ENCODE data around the gene HM13. TPM values are rescaled to one million over a fixed set of nuclear protein-coding genes. Genes with fewer than 3 reads are reported as not detected.
A peak's percentile ranks its signal among the peaks of the same experiment; 100 is the strongest.

Gene HM13
- total and polyA plus RNA-seq, 3 donors from 2014 or later, result 68.7 to 97.5 (median 86.7) TPM

DNA sequence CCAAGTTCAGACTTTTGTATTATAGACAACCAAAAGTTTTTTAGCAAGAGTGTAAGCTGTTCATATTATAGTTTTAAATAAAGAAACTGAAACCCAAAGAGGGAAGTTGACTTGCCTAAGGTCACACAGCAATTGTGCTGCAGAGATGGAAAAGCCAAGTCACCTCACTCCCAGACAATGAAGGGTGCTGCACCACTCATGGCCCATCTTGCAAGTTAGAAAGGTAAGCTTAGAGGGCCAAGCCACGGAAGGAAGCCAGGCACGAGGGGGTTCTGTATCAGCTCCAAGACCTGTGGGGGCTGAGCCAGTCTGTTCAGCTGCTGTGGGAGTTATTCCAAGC is 40.2 kb upstream of the HM13 start:
- WGBS, 2 donors, result 48 to 61% methylated on average over 2 of the region's 2 CpGs
- H3K36me3 ChIP-seq (ENCODE audit: low read depth, missing control alignments), result no peaks in the 10 kb centered on the region
- intact Hi-C loops (cut with DNase I; ENCODE audit: low total_unique reads), result no loop called here
- no peak overlapping the region for H3K4me3 ChIP-seq
- TF ChIP-seq, protein P1, sequence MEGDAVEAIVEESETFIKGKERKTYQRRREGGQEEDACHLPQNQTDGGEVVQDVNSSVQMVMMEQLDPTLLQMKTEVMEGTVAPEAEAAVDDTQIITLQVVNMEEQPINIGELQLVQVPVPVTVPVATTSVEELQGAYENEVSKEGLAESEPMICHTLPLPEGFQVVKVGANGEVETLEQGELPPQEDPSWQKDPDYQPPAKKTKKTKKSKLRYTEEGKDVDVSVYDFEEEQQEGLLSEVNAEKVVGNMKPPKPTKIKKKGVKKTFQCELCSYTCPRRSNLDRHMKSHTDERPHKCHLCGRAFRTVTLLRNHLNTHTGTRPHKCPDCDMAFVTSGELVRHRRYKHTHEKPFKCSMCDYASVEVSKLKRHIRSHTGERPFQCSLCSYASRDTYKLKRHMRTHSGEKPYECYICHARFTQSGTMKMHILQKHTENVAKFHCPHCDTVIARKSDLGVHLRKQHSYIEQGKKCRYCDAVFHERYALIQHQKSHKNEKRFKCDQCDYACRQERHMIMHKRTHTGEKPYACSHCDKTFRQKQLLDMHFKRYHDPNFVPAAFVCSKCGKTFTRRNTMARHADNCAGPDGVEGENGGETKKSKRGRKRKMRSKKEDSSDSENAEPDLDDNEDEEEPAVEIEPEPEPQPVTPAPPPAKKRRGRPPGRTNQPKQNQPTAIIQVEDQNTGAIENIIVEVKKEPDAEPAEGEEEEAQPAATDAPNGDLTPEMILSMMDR (IDR thresholded peaks at IDR 0.05), result no peak
- no peak for TF ChIP-seq POLR2A (IDR thresholded peaks at IDR 0.05)
- H3K4me1 ChIP-seq, result peaks cover 25% of the 10 kb centered on the region
- no peaks in the 10 kb centered on the region for H3K9me3 ChIP-seq
- no peak overlapping the region for H3K27ac ChIP-seq
- DNase-seq, result no peak
- H3K27me3 ChIP-seq, result no peaks in the 10 kb centered on the region

DNA sequence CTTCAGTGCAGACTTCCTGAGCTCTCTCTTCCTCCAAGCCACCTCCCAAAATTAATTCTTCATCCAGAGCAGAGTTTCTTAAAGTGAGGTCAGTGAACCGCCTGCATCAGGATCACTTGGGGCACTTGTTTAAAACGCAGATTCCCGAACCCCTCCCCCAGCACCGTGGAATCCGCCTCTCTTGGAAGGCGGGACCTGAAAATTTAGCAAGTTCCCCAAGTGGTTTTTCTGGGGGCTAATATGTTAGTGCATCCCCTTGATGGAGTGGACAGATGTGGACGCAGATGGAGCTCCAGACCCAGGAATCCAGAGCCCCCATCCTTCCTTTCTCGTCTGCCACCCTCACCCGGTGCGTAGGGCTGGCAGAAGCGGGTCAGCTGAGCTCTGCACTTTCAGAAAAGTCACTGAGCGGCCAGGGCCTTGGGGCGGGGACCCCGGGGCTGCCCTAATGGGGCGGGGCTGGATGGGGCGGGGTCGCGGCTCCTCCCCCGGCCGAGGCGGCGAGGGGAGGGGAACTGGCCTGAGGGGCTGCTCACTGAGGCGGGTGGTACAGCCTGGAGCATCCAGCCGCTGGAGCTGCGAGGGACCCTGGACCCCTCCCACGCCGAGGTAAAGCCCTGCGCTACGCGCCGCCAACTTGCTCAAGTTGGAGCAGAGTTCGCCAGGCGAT is 39.3 kb upstream of the HM13 start, which contains the start of the genes DEFB124 and REM1:
DEFB124 (minus strand) TSS at position 370 of the 670 bp plus-strand sequence. CDS start 2,114 bp downstream, outside the sequence.
REM1 (plus strand) TSS at position 531 of the 670 bp plus-strand sequence. CDS start 1,158 bp downstream, outside the sequence.
- Histone ChIP-seq H3K27ac (peak within 1 kb of the TSS; percentile 82 to 88), H3K36me3 (ENCODE audit: low read depth, missing control alignments) (no peaks in the 10 kb centered on the region), H3K9me3 (no peaks in the 10 kb centered on the region), H3K4me3 (peak within 1 kb of the TSS; percentile 56 to 68), H3K27me3 (no peaks in the 10 kb centered on the region), H3K4me1 (peaks cover 25% of the 10 kb centered on the region)
- intact Hi-C loops (cut with DNase I; ENCODE audit: low total_unique reads), result no loop called here
- no peak for TF ChIP-seq POLR2A (IDR thresholded peaks at IDR 0.05)
- TF ChIP-seq, protein P1 (IDR thresholded peaks at IDR 0.05), result no peak
- DNase-seq, result peak; percentile 28
- 2 to 5% methylated on average over 6 to 22 of the region's 33 CpGs for WGBS, 2 donors

DNA sequence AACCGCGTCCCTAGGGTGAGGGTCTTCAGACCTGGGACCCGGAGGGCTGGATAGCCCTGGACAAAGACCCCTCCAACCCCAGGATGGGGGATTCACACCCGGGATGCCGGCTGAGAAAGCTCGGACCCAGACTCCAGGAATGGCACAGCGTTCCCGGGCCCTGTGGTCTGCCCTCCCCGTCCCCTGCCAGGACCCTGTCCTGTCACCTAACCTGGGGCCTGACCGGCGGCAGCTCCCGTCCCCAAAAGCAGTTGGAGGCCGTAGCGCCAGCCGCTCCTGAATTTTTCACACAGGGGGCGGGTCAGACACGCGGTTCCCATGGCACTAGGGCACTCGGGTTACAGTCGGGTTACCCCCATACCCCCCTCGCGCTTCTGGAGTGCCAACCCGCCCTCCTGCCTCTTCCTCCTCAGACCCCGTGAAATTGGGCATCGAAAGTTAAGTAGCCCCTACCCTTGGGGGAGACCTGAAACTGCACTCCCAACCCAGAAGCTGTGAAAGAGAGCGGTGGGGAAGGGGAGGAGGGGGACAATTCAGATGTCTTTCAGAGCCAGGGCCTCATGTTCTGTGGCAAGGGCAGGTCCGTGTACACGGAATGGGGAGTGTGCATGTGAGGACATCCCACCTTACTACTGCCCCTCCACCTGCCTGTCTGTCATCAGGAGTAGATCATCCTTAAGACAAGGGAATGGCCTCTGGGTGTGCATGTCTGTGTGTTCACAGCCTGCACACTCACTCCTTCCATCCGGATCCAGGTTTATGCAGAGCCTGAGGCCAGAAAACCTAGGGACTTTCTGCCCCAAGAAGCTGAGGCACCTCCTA is 38.6 kb upstream of the HM13 start:
- Histone ChIP-seq H3K4me3 (peak overlapping the region; percentile 56 to 68), H3K27me3 (no peaks in the 10 kb centered on the region), H3K4me1 (peaks cover 25% of the 10 kb centered on the region), H3K9me3 (no peaks in the 10 kb centered on the region), H3K27ac (peak overlapping the region; percentile 82 to 88), H3K36me3 (ENCODE audit: low read depth, missing control alignments) (no peaks in the 10 kb centered on the region)
- no peak for DNase-seq
- TF ChIP-seq, protein P1 (IDR thresholded peaks at IDR 0.05), result no peak
- TF ChIP-seq POLR2A (IDR thresholded peaks at IDR 0.05), result no peak
- WGBS, 2 donors, result 3 to 7% methylated on average over 18 to 29 of the region's 29 CpGs
- intact Hi-C loops (cut with DNase I; ENCODE audit: low total_unique reads), result no loop called here

DNA sequence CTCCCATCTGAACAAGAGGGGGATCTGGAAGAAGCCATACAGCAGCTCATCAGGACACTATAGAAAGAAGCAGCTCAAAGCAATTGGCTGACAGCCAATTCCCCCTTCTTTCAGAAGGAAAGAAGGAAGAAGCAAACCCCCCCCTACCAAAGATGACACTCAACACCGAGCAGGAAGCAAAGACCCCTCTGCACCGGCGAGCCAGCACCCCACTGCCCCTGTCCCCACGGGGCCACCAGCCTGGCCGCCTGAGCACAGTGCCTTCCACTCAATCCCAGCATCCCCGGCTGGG is 38.0 kb upstream of the HM13 start:
- intact Hi-C loops (cut with DNase I; ENCODE audit: low total_unique reads), result no loop called here

More for the DNA sequence above, 38.0 kb upstream of the HM13 start:
- no peak for TF ChIP-seq POLR2A (IDR thresholded peaks at IDR 0.05)
- TF ChIP-seq, protein P1 (IDR thresholded peaks at IDR 0.05), result no peak
- H3K4me1 ChIP-seq, result peaks cover 25% of the 10 kb centered on the region
- DNase-seq, result no peak
- no peaks in the 10 kb centered on the region for H3K9me3 ChIP-seq
- H3K36me3 ChIP-seq (ENCODE audit: low read depth, missing control alignments), result no peaks in the 10 kb centered on the region
- H3K27ac ChIP-seq, result no peak overlapping the region
- 59 to 76% methylated on average over 4 to 6 of the region's 6 CpGs for WGBS, 2 donors
- no peaks in the 10 kb centered on the region for H3K27me3 ChIP-seq
- no peak overlapping the region for H3K4me3 ChIP-seq

All from testis (tissue), 3 donors.